Measurements from ENCODE around the gene NBAS. TPM values are rescaled to one million over a fixed set of nuclear protein-coding genes. Genes with fewer than 3 reads are reported as not detected.

NBAS gene
- total RNA-seq, 1 experiment from 2014 or later: 32.5 TPM

DNA sequence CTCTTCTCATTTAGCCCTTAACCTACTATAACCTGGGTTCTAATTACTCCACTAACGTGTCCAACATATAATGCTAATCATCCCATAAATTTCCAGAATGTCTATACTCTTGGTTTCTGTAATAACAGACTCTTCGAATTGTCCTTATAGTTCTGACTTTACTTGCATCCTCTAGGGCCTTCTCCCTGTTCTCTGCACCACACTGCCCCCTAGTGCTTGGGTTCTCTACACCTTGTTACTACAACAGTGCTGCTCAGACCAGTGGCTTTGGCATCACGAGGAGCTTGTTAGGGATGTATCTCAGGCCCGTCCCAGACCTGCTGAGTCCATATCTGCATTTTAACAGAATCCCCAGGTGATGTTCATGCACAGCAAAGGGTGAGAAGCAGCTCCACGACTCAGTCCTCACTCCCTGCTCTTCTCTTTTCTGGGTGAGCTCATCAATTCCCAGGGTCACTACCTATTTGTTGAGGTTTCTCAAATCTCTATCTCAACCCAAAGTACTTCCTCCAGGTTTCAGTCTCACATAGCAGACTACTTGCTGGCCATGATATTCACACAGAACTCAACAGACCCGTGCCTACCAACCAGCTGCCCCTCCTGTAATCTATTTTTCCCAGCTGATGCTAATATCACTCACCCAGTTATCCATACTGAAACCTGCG lies 16.1 kb upstream of the NBAS start:
- Histone ChIP-seq H2AK5ac (ENCODE audit: insufficient read length, low read length) (no peak overlapping the region), H3K14ac (ENCODE audit: insufficient read depth, low read length) (no peak overlapping the region), H2BK120ac (ENCODE audit: low read depth, low read length, poor library complexity, severe bottlenecking) (no peak overlapping the region), H2AFZ (ENCODE audit: low read length) (no peak overlapping the region), H4K8ac (replicated peaks; ENCODE audit: insufficient read length, low read depth, low read length) (no peak overlapping the region), H2BK12ac (ENCODE audit: insufficient read length, low read depth, low read length) (no peak overlapping the region), H3K4me1 (ENCODE audit: insufficient read depth, low read length) (no peaks in the 10 kb centered on the region), H3T11ph (ENCODE audit: low read length) (no peak overlapping the region), H3K27me3 (ENCODE audit: insufficient read depth, low read length) (no peaks in the 10 kb centered on the region), H4K20me1 (ENCODE audit: control insufficient read depth, insufficient read depth, insufficient read length) (no peaks in the 10 kb centered on the region), H3K56ac (ENCODE audit: insufficient read length, low read depth, low read length) (no peak overlapping the region), H3K9ac (ENCODE audit: extremely low read depth, insufficient read length, low read length) (no peak overlapping the region), H3K18ac (ENCODE audit: insufficient read length, low read depth, low read length) (no peak overlapping the region), H2BK20ac (ENCODE audit: low read depth, low read length, poor library complexity, severe bottlenecking) (no peak overlapping the region), H3K4ac (ENCODE audit: low read depth, low read length) (no peak overlapping the region), H3K23ac (ENCODE audit: insufficient read length, low read depth, low read length) (no peak overlapping the region), H3K27ac (ENCODE audit: insufficient read length, low read depth, low read length) (no peak overlapping the region), H3K79me1 (ENCODE audit: insufficient read depth, low read depth, low read length, poor library complexity, severe bottlenecking) (no peaks in the 10 kb centered on the region), H3K9me3 (ENCODE audit: control insufficient read depth, low read depth, low read length) (no peaks in the 10 kb centered on the region), H3K4me2 (ENCODE audit: insufficient read depth, insufficient read length, low read length) (no peak overlapping the region), H2BK5ac (ENCODE audit: insufficient read length, low read length) (no peak overlapping the region), H4K5ac (ENCODE audit: insufficient read length, low read depth, low read length) (no peak overlapping the region), H4K91ac (ENCODE audit: insufficient read length, low read depth, low read length) (no peak overlapping the region), H2BK15ac (ENCODE audit: low read depth, low read length) (no peak overlapping the region), H3K23me2 (ENCODE audit: insufficient read length, low read depth, low read length, poor library complexity, severe bottlenecking) (no peaks in the 10 kb centered on the region), H3K79me2 (ENCODE audit: insufficient read depth, low read length) (no peaks in the 10 kb centered on the region)
- Mint-ChIP-seq H3K27ac (no peak overlapping the region), H3K4me3 (no peak overlapping the region), H3K4me1 (peaks cover 3% of the 10 kb centered on the region in 2 experiments; a peak in 2 of 4 replicates), H3K36me3 (ENCODE audit: insufficient read depth in 1 of 3, low read depth in 3 of 3) (no peaks in the 10 kb centered on the region), H3K27me3 (ENCODE audit: low read depth) (no peaks in the 10 kb centered on the region), H3K9me3 (no peaks in the 10 kb centered on the region)
- peak; percentile 89 for DNase-seq
- TF ChIP-seq, protein P1, sequence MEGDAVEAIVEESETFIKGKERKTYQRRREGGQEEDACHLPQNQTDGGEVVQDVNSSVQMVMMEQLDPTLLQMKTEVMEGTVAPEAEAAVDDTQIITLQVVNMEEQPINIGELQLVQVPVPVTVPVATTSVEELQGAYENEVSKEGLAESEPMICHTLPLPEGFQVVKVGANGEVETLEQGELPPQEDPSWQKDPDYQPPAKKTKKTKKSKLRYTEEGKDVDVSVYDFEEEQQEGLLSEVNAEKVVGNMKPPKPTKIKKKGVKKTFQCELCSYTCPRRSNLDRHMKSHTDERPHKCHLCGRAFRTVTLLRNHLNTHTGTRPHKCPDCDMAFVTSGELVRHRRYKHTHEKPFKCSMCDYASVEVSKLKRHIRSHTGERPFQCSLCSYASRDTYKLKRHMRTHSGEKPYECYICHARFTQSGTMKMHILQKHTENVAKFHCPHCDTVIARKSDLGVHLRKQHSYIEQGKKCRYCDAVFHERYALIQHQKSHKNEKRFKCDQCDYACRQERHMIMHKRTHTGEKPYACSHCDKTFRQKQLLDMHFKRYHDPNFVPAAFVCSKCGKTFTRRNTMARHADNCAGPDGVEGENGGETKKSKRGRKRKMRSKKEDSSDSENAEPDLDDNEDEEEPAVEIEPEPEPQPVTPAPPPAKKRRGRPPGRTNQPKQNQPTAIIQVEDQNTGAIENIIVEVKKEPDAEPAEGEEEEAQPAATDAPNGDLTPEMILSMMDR (conservative IDR thresholded peaks at IDR 0.05): peak; percentile 88
- 100% methylated on average over 1 of the region's 7 CpGs for WGBS (ENCODE audit: extremely low coverage, insufficient read length, low lambda C conversion rate)
